Measurements from ENCODE around the gene RRP36.
A peak's percentile ranks its signal among the peaks of the same experiment; 100 is the strongest.

RRP36 gene

DNA sequence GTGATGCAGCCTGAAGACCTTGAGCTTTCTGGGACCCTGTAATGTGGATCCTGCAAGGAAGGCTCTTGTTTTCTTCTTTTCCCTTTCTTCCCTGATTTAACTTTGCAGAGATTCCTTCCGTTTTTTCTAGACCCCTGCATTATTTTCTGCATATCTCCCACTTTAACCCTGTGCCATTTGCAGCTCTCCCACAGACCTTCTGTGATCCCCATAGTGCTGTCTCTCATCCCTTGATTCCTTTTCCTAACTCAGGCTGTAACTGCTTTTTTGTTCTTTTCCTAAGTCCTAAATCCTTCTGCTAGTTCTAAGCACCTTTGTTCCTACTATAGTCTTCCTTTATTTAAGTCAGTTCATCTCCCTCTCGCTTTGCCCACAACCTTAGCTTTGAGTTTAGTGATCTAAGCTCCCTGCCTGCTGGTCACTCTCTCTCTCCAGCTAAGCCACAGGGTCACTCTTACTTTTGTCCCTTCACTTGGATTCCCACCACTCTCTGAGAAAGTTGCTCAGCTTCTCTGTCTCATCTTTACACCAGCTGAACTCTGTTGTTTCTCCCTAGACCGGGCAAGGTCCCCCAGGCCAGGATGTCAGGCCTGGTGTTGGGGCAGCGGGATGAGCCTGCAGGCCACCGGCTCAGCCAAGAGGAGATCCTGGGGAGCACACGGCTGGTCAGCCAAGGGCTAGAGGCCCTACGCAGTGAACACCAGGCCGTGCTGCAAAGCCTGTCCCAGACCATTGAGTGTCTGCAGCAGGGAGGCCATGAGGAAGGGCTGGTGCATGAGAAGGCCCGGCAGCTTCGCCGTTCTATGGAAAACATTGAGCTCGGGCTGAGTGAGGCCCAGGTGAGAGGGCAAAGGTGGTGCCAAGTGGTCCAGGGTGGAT, 39.6 kb downstream of the RRP36 start:
- TF ChIP-seq, protein P1, sequence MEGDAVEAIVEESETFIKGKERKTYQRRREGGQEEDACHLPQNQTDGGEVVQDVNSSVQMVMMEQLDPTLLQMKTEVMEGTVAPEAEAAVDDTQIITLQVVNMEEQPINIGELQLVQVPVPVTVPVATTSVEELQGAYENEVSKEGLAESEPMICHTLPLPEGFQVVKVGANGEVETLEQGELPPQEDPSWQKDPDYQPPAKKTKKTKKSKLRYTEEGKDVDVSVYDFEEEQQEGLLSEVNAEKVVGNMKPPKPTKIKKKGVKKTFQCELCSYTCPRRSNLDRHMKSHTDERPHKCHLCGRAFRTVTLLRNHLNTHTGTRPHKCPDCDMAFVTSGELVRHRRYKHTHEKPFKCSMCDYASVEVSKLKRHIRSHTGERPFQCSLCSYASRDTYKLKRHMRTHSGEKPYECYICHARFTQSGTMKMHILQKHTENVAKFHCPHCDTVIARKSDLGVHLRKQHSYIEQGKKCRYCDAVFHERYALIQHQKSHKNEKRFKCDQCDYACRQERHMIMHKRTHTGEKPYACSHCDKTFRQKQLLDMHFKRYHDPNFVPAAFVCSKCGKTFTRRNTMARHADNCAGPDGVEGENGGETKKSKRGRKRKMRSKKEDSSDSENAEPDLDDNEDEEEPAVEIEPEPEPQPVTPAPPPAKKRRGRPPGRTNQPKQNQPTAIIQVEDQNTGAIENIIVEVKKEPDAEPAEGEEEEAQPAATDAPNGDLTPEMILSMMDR (IDR thresholded peaks at IDR 0.05; ENCODE audit: insufficient read depth, low read depth, low read length, missing control alignments) = no peak
- no peak for DNase-seq (ENCODE audit: low read depth)
- no peak overlapping the region for H3K4me3 ChIP-seq (ENCODE audit: low read depth, low read length)

DNA sequence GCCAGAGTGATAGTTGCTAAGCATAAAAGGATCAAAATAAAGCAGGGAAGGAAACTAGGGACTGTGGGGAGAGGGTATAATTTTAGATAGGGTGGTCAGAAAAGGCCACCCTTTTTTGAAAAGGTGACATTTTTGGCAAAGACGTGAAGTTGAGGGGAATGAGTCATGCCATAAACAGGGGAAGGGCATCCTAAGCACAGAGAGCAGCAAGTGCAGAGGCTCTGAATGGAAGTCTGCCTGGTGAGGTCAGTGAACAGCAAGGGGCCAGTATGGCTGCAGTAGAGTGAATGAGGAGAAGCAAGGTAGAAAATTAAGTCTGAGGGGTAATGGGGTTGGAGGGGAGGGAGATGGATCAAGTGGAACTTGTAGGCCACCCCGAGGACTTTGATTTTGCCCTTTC, 40.4 kb downstream of the RRP36 start:
- no peak overlapping the region for H3K4me3 ChIP-seq (ENCODE audit: low read depth, low read length)
- TF ChIP-seq, protein P1 (IDR thresholded peaks at IDR 0.05; ENCODE audit: insufficient read depth, low read depth, low read length, missing control alignments) = no peak
- no peak for DNase-seq (ENCODE audit: low read depth)

DNA sequence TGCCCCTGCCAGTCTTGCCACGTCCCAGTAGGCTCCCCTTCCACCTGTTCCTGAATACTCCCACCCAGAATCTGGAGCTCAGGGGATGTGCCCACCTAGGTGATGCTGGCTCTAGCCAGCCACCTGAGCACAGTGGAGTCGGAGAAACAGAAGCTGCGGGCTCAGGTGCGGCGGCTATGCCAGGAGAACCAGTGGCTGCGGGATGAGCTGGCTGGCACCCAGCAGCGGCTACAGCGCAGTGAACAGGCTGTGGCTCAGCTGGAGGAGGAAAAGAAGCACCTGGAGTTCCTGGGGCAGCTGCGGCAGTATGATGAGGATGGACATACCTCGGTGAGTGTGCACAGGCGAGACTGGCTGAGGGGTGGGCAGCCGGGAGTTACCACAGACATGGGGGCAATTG, 41.4 kb downstream of the RRP36 start:
- TF ChIP-seq, protein P1 (IDR thresholded peaks at IDR 0.05; ENCODE audit: insufficient read depth, low read depth, low read length, missing control alignments) = no peak

DNA sequence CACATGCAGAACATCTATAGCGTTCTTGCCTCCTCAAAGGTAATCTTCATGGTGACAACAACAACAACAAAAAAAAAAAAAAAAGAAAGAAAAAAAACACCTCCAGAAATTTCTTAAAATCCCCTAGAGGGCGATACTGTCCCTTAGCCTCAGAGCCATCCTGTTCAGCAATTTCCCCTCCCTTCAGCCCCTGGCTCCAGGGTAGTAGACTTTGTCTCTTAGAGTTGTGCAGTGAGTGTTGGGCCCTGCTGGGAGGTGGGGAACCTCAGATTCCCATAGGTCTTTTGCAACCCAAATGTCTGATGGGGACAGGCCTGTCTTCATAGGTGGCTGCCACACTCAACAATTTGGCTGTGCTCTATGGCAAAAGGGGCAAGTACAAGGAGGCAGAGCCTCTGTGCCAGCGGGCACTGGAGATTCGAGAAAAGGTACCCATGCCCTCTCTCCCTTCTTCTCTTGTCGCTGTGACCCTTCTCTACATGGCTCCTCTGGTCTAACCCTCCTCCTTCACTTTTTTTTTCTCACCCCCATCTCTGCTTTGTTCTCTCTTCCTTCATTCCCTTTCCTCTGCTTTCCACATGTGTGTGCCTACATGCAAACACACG, 48.7 kb downstream of the RRP36 start:
- DNase-seq (ENCODE audit: low read depth) = peak; percentile 69

More for the DNA sequence above, 41.4 kb downstream of the RRP36 start:
- no peak overlapping the region for H3K4me3 ChIP-seq (ENCODE audit: low read depth, low read length)
- DNase-seq (ENCODE audit: low read depth) = no peak

DNA sequence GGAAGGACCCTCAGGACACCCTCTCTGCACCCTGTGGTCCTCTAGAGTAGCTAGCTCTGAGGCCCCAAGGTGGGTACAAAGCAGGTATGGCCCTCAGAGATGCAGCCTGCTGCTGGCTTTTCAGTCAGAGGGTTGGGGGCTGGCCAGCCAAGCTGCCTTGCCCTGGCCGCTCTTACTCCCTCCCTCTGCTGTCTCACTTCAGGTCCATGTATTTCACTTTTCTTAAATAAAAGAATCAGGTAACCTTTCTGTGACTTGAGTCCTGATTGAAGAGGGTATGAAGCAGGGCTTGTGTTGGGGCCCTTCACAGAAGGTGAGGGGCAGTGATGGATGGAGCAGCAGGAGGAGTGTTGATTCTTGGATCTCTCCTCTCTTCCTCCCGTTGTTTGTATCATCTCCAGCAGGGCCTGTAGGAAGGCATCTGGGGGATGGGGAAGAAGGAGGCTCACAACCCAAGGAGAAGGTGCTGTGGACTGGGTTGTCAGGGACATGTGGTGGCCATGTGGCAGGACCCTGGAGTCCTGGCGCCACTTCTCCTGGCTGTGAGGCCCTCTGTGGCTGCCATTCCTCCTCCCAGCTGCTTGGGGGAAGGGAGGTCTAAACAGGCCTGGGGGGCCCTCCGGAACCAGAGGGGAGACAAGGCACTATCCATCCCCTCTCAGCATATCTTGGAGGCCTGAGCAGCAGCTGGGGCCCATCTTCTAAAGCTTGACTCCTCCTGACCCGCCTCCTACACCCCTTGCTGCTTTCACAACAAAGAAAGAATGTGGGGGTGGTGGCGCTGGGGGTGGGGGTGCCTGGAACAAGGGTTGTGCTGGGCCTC, 53.6 kb downstream of the RRP36 start:
- H3K4me3 ChIP-seq (ENCODE audit: low read depth, low read length) = no peak overlapping the region
- TF ChIP-seq, protein P1 (IDR thresholded peaks at IDR 0.05; ENCODE audit: insufficient read depth, low read depth, low read length, missing control alignments) = no peak
- DNase-seq (ENCODE audit: low read depth) = no peak

More for the DNA sequence above, 48.7 kb downstream of the RRP36 start:
- no peak overlapping the region for H3K4me3 ChIP-seq (ENCODE audit: low read depth, low read length)
- TF ChIP-seq, protein P1 (IDR thresholded peaks at IDR 0.05; ENCODE audit: insufficient read depth, low read depth, low read length, missing control alignments) = peak; percentile 62

DNA sequence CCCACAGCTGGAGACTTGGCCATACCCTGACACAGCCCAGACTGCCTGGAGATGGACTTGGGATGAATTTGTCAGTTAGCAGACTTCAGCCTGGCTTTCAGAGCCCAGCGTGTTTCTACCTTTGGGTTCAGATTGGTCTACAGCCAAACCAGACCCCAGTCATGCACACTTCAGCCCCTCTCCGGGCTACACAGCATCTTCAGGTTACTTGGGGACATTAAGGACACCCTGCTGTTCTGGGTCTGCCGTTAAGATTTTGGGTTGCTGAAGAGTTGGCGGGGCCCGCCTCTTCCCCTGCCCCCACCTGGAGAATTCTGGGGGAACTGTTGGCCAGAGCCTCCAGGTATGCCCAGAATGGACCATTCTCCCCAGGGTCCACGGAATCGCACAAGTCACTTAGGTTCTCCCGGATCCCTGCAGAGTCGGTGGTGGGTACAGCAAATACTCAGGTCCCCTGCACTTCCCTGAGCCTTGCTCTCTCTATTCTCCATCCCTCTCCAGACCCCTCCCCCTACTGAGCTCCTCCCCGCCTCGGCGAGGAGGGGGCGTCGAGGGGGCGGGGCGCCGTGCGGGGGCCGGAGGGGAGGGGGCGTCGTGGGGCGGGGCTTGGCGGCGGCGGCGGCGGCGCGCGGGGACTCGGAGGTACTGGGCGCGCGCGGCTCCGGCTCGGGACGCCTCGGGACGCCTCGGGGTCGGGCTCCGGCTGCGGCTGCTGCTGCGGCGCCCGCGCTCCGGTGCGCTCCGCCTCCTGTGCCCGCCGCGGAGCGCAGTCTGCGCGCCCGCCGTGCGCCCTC, 54.4 kb downstream of the RRP36 start, which contains the start of gene PTK7:
PTK7 (plus strand) TSS at position 645 of the 794 bp plus-strand sequence. CDS start 175 bp downstream, outside the sequence.
- H3K4me3 ChIP-seq (ENCODE audit: low read depth, low read length) = peak within 1 kb of the TSS; percentile 46
- TF ChIP-seq, protein P1 (IDR thresholded peaks at IDR 0.05; ENCODE audit: insufficient read depth, low read depth, low read length, missing control alignments) = no peak
- DNase-seq (ENCODE audit: low read depth) = no peak

All from GM12865 (cell line).